Measurements from ENCODE around the gene TFR2.

Gene TFR2

GRCh38 chr7:100614308-100614861 is 27.0 kb downstream of the TFR2 start:
- Mint-ChIP-seq H3K4me3 (peak overlapping the region; percentile 66), H3K9me3 (no peaks in the 10 kb centered on the region), H3K36me3 (ENCODE audit: low read depth) (peaks cover 18% of the 10 kb centered on the region), H3K4me1 (ENCODE audit: low read depth) (peaks cover 12% of the 10 kb centered on the region), H3K27me3 (ENCODE audit: low read depth) (no peaks in the 10 kb centered on the region), H3K27ac (no peak overlapping the region)

GRCh38 chr7:100613412-100614175 is 27.8 kb downstream of the TFR2 start:
- Mint-ChIP-seq H3K36me3 (ENCODE audit: low read depth) (peaks cover 18% of the 10 kb centered on the region), H3K4me1 (ENCODE audit: low read depth) (peaks cover 12% of the 10 kb centered on the region), H3K9me3 (no peaks in the 10 kb centered on the region), H3K27ac (peak overlapping the region; percentile 6), H3K4me3 (peak overlapping the region; percentile 66), H3K27me3 (ENCODE audit: low read depth) (no peaks in the 10 kb centered on the region)

- no peaks in the 10 kb centered on the region for H3K9me3 Mint-ChIP-seq
- H3K4me3 Mint-ChIP-seq = peak overlapping the region; percentile 98
- H3K27ac Mint-ChIP-seq = peak overlapping the region; percentile 34
- H3K36me3 Mint-ChIP-seq (ENCODE audit: low read depth) = peaks cover 18% of the 10 kb centered on the region
- no peaks in the 10 kb centered on the region for H3K27me3 Mint-ChIP-seq (ENCODE audit: low read depth)
- H3K4me1 Mint-ChIP-seq (ENCODE audit: low read depth) = peaks cover 12% of the 10 kb centered on the region
These were observed 28.5 kb downstream of the TFR2 start for GRCh38 chr7:100612730-100613390.

GRCh38 chr7:100611983-100612729 is 29.2 kb downstream of the TFR2 start, which contains the start of gene MOSPD3:
Gene MOSPD3, plus strand, starts transcription at chr7:100612540. Its CDS starts 252 bp downstream, at chr7:100612792.
- Mint-ChIP-seq H3K27ac (peak within 1 kb of the TSS; percentile 100), H3K4me1 (ENCODE audit: low read depth) (peaks cover 12% of the 10 kb centered on the region), H3K9me3 (no peaks in the 10 kb centered on the region), H3K36me3 (ENCODE audit: low read depth) (peaks cover 18% of the 10 kb centered on the region), H3K27me3 (ENCODE audit: low read depth) (peaks cover 5% of the 10 kb centered on the region), H3K4me3 (peak within 1 kb of the TSS; percentile 98)

- Mint-ChIP-seq H3K4me1 (ENCODE audit: low read depth) (peaks cover 13% of the 10 kb centered on the region), H3K27ac (no peak overlapping the region), H3K9me3 (no peaks in the 10 kb centered on the region), H3K4me3 (no peak overlapping the region), H3K27me3 (ENCODE audit: low read depth) (peaks cover 14% of the 10 kb centered on the region), H3K36me3 (ENCODE audit: low read depth) (peaks cover 5% of the 10 kb centered on the region)
These were observed 31.4 kb downstream of the TFR2 start for GRCh38 chr7:100609958-100610357.

- no peak overlapping the region for H3K4me3 Mint-ChIP-seq
- peaks cover 9% of the 10 kb centered on the region for H3K4me1 Mint-ChIP-seq (ENCODE audit: low read depth)
- no peak overlapping the region for H3K27ac Mint-ChIP-seq
- no peaks in the 10 kb centered on the region for H3K9me3 Mint-ChIP-seq
- no peaks in the 10 kb centered on the region for H3K36me3 Mint-ChIP-seq (ENCODE audit: low read depth)
- H3K27me3 Mint-ChIP-seq (ENCODE audit: low read depth) = peaks cover 14% of the 10 kb centered on the region
These were observed 34.2 kb downstream of the TFR2 start for GRCh38 chr7:100607111-100607510.

- Mint-ChIP-seq H3K27me3 (ENCODE audit: low read depth) (peaks cover 14% of the 10 kb centered on the region), H3K4me1 (ENCODE audit: low read depth) (peaks cover 9% of the 10 kb centered on the region), H3K4me3 (no peak overlapping the region), H3K27ac (no peak overlapping the region), H3K9me3 (no peaks in the 10 kb centered on the region), H3K36me3 (ENCODE audit: low read depth) (no peaks in the 10 kb centered on the region)
These were observed 35.0 kb downstream of the TFR2 start for GRCh38 chr7:100606313-100606712.

GRCh38 chr7:100604976-100605911 is 36.1 kb downstream of the TFR2 start:
- Mint-ChIP-seq H3K4me3 (peak overlapping the region; percentile 83), H3K4me1 (ENCODE audit: low read depth) (peaks cover 7% of the 10 kb centered on the region), H3K27ac (no peak overlapping the region), H3K36me3 (ENCODE audit: low read depth) (no peaks in the 10 kb centered on the region), H3K9me3 (no peaks in the 10 kb centered on the region), H3K27me3 (ENCODE audit: low read depth) (peaks cover 14% of the 10 kb centered on the region)

GRCh38 chr7:100604028-100604975 is 37.0 kb downstream of the TFR2 start:
- Mint-ChIP-seq H3K4me1 (ENCODE audit: low read depth) (peaks cover 7% of the 10 kb centered on the region), H3K9me3 (no peaks in the 10 kb centered on the region), H3K36me3 (ENCODE audit: low read depth) (no peaks in the 10 kb centered on the region), H3K27ac (peak overlapping the region; percentile 87), H3K27me3 (ENCODE audit: low read depth) (peaks cover 14% of the 10 kb centered on the region), H3K4me3 (peak overlapping the region; percentile 83)

GRCh38 chr7:100603726-100604027 is 37.7 kb downstream of the TFR2 start:
- Mint-ChIP-seq H3K27me3 (ENCODE audit: low read depth) (peaks cover 14% of the 10 kb centered on the region), H3K36me3 (ENCODE audit: low read depth) (no peaks in the 10 kb centered on the region), H3K27ac (peak overlapping the region; percentile 87)

GRCh38 chr7:100602889-100603725 is 38.2 kb downstream of the TFR2 start:
- H3K27ac Mint-ChIP-seq = no peak overlapping the region
- H3K27me3 Mint-ChIP-seq (ENCODE audit: low read depth) = peaks cover 14% of the 10 kb centered on the region
- peak overlapping the region; percentile 77 for H3K4me3 Mint-ChIP-seq
- H3K36me3 Mint-ChIP-seq (ENCODE audit: low read depth) = no peaks in the 10 kb centered on the region
- peaks cover 10% of the 10 kb centered on the region for H3K4me1 Mint-ChIP-seq (ENCODE audit: low read depth)
- H3K9me3 Mint-ChIP-seq = no peaks in the 10 kb centered on the region

More at GRCh38 chr7:100603726-100604027, 37.7 kb downstream of the TFR2 start:
- Mint-ChIP-seq H3K4me3 (peak overlapping the region; percentile 77), H3K9me3 (no peaks in the 10 kb centered on the region), H3K4me1 (ENCODE audit: low read depth) (peaks cover 7% of the 10 kb centered on the region)

GRCh38 chr7:100600730-100601038 is 40.7 kb downstream of the TFR2 start:
- no peak overlapping the region for H3K4me3 Mint-ChIP-seq
- H3K27me3 Mint-ChIP-seq (ENCODE audit: low read depth) = peaks cover 4% of the 10 kb centered on the region

More at GRCh38 chr7:100600730-100601038, 40.7 kb downstream of the TFR2 start:
- no peaks in the 10 kb centered on the region for H3K9me3 Mint-ChIP-seq
- no peak overlapping the region for H3K27ac Mint-ChIP-seq
- H3K36me3 Mint-ChIP-seq (ENCODE audit: low read depth) = no peaks in the 10 kb centered on the region
- peaks cover 10% of the 10 kb centered on the region for H3K4me1 Mint-ChIP-seq (ENCODE audit: low read depth)

Data from T-helper 1 cell treated with Interleukin-12 subunit alpha and Interleukin-12 subunit beta and Interleukin-4 antibody, amounts not matched to agents 30 μg/mL and 1 μg/mL, for 36 hours (primary cell).